Amniotic epithelial cell (primary cell): ENCODE measurements around the gene KIAA0232.
A peak's percentile ranks its signal among the peaks of the same experiment; 100 is the strongest.
"Not testable (repeated sequence)": the region's sequence is repeated elsewhere in the genome, so short reads cannot be mapped to it uniquely, and the experiment has no call there.

Experiments used
- DNase-seq: peaks from one replicate; pipeline ENCODE4 v3.0.0-alpha.2; 2010; ENCODE audit warnings: low read depth

Gene KIAA0232

DNA sequence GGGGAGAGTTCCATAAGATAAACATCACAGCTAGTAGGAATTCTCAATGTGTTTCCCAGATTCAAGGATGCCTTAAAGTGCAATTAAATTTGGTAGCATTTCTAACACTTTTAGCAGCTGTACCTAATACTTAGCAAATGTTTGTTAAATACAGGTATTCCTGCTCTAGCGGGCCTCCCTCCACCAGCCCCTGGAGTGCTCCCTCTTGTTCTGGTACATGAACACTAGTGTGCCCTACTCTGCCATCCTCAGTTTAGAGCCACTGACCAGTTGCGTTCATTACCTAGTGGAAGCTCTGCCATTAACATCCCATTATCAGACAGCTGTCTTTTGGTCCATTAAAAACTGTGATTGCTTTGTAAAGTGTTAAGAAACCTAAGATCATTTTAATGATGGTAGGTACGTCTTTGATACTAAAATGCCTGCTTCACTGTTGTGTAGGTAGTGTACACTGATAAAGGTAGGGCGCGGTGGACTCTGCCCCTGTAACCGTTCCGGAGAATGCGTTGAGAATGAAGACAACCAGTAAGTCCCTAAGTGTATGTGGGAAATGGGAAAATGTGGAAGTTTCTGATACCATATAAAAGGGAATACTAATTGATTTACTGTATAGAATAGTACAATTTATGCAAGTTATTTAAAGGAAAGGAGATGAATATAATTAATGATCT, 21.7 kb downstream of the KIAA0232 start:
- no peak for DNase-seq

DNA sequence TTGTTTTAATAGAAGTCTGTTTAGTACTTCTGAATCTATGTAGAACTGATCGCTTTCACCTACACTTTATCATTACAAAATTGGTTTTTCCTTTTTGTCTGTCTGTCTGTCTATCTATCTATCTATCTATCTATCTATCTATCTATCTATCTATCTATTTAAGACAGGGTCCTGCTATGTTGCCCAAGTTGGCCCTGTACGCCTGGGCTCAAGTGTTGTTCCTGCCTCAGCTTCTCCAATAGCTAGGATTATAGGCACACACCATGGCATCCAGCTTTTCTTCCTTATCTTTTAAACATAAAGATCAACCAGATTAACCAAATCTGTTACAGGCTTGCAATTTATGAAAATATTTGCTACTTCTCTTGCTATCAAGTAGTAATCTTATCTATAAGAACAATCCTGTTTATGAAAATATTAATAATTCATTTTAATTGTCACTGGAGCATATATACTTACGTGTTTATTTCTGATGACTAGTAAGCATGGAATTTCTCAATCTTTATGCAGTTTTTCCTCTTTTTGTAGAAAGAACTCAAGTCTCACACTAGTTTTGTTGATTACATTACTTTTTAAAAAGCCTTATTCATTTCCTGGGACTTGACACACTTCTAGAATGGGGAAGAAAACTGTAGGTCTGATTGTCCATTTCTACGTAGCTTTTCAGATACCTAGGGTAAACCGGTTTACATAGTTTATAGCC, 24.5 kb downstream of the KIAA0232 start:
- peak; percentile 53 for DNase-seq

DNA sequence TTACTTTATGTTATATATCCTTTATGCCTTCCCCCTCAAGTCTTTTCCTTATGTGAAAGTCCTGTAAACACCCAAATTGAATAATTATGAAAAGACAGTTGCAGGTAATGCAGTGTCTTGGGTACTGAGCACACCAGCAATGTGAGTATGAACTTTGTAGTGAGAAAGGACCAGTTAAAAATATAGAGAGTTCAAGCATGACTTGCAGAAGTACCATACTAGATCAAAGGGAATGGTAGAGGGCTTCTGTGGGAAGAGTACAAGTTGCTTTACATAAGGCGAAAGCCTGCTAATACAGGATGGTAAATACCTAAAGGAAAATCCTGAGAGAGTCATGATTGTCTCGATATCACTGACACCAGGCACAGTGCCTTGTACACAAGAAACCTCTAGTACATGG, 25.7 kb downstream of the KIAA0232 start:
- DNase-seq = no peak

DNA sequence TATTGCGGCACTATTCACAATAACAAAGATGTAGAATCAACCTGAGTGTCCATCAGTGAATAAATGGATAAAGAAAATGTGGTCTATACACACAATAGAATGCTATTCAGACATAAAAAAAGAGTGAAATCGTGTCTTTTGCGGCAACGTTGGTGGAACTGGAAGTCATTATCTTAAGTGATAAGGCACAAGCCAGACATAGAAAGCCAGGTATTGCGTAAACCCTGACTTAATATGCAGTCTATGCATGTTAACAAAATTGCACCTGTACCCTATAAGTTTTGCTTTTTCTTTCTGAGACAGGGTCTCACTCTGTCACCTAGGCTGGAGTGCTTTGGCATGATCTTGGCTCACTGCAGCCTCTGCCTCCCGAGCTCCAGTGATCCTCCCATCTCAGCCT, 28.6 kb downstream of the KIAA0232 start:
- peak; percentile 38 for DNase-seq

DNA sequence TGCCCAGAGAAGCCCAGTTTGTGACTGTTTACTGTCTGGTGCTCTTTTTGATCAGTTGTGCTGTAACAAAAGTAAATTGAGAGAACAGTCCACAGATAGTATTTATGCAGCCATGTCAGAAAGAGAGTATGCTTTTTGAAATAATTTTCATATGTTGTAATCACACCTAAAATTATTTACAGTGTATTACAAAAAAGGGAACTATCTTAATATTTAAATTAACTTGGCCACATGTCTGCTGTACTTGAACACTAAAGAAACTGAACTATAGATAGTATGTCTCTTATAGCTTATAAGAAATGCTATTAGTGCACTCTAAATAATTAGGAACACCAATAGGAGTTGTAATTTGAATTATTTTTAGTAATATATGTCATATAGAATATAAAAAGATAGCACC, 30.2 kb downstream of the KIAA0232 start:
- no peak for DNase-seq

DNA sequence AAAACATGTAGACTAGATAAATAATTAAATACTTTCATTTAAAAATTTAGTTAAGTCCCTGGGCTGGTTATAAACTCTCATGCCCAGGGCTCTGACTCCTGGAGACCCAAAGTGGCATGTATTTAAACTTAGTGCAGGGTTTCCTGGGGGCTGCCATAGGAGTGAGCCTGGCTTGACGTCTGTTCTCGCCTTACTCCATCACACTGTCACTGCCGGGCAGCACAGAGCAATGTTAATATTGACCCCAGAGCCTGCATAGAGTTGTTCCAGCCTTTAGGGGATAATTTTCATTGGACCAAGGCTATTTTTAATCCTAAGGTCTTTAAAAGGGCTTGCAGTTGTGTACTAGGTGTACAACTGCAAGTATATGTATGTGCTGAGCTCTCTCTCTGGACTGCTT, 31.2 kb downstream of the KIAA0232 start:
- DNase-seq = no peak

DNA sequence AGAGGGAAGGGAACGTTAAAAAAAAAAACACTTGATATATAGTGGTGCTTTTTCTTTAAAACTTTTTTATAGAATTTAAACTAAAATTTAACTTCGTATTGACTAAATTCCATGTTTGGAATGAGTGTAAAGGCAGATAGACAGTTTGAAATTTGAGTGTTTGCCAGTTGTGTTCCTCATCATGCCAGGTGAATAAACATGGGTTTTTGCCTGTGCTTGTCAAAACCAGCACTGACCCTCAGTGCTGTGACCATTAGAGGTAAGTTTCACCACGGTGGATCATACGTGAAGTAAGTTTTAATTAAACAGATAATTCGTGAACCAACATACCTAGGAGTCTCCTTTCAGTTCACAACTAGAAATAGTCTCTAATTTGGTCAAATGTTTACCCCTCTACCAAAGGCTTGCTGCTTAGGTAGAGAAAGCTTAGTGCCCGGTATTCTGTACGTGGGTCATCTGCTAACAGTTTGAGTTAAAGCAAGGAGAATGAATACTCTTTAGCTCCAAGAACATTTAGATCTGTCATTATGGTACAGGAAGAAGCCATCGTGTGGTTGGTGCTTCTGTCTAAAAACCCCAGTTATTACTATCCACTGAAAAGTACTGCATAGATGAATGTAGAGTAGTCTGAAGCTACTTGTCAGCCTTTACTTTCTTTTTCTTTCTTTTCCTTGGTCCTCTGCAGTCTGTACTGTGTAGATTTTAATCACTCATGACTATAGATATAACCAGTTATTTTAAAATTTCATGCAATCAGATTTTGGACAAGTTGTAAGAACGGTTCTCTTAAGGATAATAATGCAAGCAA, 32.7 kb downstream of the KIAA0232 start:
- no peak for DNase-seq

DNA sequence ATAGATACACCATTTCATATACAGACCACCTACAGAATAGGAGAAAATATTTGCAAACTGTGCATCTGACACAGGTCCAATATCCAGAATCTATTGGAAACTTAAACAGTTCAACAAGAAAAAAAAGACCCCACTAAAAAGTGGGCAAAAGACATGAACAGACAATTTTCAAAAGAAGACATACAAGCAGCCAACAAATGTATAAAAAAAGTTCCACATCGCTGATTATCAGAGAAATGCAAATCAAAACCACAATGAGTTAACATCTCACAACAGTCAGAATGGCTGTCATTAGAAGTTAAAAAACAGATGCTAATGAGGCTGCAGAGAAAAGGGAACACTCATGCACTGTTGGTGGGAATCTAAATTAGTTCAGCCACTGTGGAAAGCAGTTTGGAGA, 36.8 kb downstream of the KIAA0232 start:
- DNase-seq = no peak

DNA sequence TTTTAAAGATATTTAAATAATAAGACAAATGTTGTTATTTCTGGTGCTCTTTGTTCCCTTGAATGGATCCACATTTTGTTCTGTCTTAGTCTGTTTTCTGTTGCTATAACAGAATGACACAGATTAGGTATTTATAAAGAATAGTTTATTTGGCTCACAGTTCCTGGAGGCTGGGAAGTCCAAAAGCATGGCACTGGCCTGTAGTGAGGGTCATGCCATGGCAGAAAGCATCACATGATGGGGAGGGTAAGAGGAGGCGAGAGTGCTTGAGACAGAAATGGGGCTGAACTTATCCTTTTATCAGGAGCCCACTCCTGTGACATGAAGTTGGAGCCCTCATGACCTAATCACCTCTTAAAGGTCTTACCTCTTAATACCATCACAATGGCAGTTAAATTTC, 38.2 kb downstream of the KIAA0232 start:
- DNase-seq = no peak

DNA sequence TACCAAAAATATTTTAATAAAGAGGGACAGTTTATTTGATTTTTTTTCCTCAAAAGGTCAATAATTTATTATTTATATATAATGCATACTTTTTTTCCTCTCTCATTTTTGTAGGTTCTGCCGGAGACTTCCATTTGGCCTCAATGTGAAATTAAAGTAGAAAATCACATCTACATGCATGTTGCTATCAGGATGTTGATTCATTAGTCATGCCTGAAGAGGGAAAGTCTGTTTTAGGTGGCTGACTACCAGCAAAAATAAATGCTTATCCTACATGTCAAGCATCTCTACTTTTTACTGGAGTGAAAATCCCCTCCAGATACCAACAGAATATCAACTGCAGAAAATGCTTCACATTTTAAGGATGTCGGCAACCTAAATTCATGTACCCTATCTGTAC, 41.5 kb downstream of the KIAA0232 start:
- DNase-seq = no peak

DNA sequence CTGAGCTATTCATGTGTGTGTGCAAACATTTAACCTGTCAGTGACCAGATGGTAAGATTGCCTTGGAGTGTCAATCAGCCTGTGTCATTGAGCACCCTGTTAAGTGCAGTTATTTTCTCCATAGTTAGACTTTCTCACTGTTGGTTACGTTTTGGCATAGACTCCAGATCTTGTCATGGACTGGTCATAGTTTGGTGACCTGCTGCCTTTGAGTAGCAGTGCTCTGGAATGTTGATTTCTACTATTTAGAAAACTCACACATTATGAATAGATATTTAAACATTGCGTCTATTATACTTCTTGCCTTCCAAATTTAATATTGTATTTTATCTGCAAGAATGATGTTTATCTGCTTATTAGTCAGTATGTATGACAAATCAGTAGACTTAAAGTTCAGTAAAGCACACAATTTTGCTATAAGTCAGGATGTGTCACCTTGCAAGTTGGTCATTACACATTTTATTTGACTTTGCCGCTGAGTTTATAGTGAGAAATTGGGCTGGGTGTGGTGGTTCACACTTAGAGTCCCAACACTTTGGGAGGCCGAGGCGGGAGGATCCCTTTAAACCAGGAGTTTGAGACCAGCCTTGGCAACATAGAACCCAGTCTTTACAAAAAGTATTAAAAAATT, 42.4 kb downstream of the KIAA0232 start:
- DNase-seq = no peak

DNA sequence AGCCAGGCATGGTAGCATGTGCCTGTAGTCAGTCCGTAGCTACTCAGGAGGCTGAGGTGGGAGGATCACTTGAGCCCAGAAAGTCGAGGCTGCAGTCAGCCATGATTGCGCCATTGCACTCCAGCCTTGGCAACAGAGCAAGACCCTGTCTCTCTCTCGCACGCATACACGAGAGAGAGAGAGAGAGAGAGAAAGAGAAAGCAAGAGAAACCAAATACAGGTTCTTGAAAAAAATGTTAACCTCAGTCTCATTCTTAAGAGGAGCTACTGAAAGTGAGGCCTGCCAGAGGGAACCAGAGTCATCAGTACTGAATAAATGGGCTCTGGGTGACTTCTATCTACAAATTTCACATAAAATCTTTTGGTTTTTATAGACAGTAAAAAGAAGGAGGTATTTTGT, 42.9 kb downstream of the KIAA0232 start:
- no peak for DNase-seq

DNA sequence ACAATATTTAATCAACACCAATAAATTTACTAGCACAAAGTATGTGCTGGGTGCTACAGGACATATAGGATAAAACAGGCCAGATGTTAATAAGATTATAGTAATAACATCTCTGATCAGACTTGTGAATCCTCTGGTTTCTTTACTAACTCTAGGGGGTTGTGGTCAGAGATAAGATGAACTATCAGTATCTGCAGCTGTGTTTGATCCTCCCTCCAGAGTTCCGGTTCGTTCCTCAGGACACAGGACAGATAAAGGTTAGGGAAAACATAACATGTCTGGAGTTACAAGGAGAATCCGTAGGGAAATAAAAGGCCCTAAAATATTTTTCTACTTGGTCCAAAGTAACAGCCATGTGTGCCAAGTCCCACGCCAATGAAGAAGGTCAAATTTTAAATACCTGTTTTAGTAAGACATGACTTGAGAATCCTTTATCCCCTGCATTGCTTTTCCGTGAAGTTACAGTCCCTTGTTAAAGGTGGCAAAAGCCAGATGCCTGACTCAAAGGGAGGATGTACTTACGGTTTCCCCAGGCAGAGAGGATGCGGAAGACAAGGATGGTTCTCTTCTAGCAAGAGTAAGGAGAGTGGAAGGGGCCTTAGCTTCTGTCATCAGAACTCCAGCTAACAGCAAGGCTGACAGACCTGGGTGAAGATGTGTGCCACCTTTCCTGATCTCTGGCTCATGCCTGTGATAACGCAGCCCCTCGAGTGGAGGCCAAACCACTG, 44.4 kb downstream of the KIAA0232 start:
- no peak for DNase-seq

DNA sequence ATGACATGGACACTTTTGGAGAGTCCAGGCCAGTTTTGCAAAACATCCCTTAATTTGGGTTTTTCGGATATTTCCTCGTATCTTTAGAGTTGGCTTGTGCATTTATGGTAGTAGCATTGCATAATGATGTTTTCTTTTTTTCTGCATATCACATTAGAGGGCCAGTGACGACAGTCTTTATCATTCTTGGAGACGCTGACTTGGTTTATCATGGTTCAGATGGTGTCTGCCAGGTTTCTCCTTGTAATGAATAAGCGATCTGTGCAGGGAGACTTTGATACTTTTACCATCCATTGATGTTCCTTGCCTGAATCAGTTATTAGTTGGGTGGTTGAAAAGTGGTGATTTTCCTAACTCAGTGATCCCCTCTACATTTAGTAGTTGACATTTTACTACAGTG, 46.6 kb downstream of the KIAA0232 start:
- DNase-seq = no peak

DNA sequence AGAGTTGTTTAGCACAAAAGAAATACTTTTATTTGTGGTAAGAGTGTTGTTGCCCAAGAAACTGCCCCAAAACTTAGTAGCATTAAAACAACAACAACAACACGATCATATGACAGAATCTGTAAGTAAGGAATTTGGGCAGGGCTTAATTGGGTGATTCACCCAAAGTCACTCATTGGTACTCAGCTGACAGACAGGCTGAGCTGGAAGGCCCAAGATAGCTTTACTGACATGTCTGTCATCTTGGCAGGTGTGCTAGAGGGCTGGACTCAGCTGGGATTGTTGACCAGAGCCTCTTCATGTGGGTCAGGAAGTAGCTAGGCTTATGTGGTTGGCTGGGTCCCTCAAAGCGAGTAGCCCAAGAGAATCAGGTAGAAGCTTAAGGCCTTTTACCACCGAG, 52.3 kb downstream of the KIAA0232 start:
- peak; percentile 46 for DNase-seq

DNA sequence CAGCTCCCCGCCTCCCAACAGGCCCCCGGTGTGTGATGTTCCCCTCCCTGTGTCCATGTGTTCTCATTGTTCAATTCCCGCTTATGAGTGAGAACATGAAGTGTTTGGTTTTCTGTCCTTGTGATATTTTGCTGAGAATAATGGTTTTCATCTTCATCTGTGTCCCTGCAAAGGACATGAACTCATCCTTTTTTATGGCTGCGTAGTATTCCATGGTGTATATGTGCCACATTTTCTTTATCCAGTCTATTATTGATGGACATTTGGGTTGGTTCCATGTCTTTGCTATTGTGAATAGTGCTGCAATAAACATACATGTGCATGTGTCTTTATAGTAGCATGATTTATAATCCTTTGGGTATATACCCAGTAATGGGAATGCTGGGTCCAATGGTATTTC, 53.1 kb downstream of the KIAA0232 start:
- DNase-seq = not testable (repeated sequence)

DNA sequence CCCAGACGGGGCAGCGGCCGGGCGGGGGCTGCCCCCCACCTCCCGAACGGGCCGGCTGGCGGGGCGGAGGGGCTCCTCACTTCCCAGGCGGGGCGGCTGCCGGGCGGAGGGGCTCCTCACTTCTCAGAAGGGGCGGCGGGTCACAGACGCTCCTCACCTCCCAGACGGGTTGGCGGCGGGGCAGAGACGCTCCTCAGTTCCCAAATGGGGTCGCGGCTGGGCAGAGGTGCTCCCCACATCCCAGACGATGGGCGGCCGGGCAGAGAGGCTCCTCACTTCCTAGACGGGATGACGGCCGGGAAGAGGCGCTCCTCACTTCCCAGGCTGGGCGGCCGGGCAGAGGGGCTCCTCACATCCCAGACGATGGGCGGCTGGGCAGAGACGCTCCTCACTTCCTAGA, 54.6 kb downstream of the KIAA0232 start:
- not testable (repeated sequence) for DNase-seq

DNA sequence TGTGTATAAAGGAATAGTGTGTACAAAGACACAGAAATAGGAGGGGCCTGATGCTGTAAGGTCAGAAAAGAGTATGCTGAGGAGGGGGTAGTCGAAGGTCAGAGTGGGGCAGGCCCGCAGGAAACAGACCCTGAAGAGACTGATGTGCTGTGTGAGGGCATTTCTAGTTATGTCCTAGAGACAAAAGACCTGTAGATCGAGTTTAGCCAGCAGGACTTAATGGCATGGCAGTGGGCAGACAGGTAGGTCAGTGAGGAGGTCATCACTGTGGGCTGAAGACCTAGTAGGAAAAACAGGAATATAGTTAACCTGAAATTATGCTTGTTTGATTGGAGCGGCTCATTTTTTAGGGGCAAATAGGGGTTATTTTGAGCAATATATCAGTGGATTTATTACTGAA, 57.1 kb downstream of the KIAA0232 start:
- no peak for DNase-seq

DNA sequence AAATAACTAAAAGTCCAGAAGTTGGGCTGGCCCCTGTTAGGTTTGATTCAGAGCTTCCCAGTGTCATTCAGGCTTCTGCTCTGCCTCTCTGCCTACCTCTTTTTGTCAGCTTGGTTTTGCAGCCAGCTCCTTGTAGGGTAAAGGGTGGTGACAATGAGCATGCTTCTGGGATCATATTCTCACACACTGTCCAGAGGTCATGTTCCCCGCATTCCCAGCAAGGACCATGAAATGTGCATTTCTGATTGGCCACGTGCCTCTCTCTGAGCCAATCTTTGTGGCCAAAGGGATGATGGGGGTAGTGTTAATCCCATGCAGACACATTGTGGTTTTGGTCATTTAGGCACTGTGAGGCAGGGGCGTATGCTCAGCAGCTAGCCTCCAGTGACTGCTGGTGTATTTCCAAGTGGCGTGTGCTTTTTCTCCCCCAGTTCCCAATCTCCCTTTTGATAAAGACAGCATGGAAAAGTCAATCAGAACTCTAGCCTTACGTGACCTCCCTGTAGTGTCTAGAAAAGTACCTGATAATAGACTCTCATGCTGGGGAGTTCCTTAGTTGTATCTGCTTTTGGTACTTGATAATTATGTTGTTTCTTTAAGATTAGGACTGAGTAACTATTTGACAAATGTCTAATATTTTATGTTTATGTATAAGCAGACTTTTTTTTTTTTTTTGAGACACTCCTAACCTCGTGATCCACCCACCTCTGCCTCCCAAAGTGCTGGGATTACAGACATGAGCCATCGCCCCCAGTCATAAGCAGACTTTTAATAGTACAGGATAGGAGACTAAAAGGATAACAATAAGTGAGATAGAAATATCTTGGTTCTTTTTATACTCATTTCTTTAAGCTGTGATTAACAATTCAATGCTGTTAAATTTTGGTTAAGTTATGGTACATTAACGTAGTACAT, 57.8 kb downstream of the KIAA0232 start:
- DNase-seq = peak; percentile 42

DNA sequence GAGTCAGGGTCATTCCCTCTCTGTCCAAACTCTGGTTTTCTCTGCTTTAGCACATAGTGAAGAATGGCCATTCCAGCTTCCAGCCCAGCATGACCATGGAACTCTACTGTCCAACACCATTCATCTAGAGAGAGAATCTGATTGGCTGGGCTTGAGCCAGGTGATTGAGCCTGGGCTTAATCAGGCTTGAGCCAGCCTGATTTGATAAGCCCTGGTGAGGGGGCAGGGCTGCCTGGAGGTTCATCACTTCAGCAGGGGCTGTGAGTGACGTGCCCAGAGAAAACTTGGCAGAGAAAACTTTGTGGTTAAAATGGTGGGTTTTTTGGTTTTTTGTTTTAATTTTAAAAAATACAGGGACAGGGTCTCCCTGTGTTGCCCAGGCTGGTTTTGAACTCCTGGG, 62.5 kb downstream of the KIAA0232 start:
- no peak for DNase-seq

DNA sequence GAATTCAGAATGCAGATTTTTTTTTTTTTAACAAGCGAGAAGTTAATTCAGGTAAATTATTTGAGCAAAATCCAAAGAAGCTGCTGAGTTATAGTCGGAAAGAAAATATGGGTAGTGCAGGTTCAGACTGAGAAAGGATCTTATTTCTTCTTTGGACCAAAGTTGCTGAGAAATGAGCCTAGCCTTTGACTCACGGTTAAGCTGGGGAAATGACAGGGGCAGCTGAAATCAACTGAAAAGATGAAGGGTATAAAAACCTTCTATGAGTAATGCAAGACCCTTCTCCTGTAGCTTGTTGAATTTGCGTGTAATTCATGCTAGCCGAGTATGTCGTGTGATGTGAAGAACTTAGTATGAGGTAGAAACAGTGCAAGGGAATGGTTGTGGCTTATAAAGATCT, 63.0 kb downstream of the KIAA0232 start:
- no peak for DNase-seq
